ENCODE measurements around the gene ACP7. TPM values are rescaled to one million over a fixed set of nuclear protein-coding genes. Genes with fewer than 3 reads are reported as not detected.

Gene ACP7
- total and polyA plus RNA-seq, 9 of the 15 experiments (the other 6 are each of a cell fraction or from before 2014, with no cell fraction given) = not detected

GRCh38 chr19:39109641-39110040 is 25.5 kb downstream of the ACP7 start:
- no peak for DNase-seq (ENCODE audit: extremely low read depth in 1 of 4, low spot score in 3 of 4)
- ChIA-PET CTCF (ENCODE audit: low intra/inter-chr PET ratio) (interaction anchor here (1.9 to 2.1 kb wide), 2 partner anchors 218 to 302 kb away, joined by 9 to 14 read pairs; partner anchors contain the start of gene PLEKHG2), POLR2A (no interaction called here)
- no TSS peak for BruUV-seq (replicated peaks)
- FAIRE-seq = no peak
- no peak overlapping the region for H3K9ac ChIP-seq (ENCODE audit: insufficient read depth in 1 of 2, low read depth in 2 of 2, low read length in 2 of 2)
- in situ Hi-C loops (cut with MboI) (loop anchor here (10.0 kb wide), 1 partner anchor 145 kb away; no protein-coding TSS in a partner anchor), intact Hi-C loops (cut with micrococcal nuclease) (loop anchor here (5.0 kb wide), 1 partner anchor 147 kb away; no protein-coding TSS in a partner anchor)
- no peaks in the 10 kb centered on the region for H3K9me3 ChIP-seq (replicated peaks; ENCODE audit: control insufficient read depth, insufficient read depth, low read depth, low read length)
- no peak for ATAC-seq
- no peak overlapping the region for H2AFZ ChIP-seq (ENCODE audit: low read depth, low read length)
- H3K4me2 ChIP-seq (ENCODE audit: insufficient read depth, low read length) = no peak overlapping the region
- H3K79me2 ChIP-seq (ENCODE audit: control insufficient read depth, insufficient read depth, low read length) = no peaks in the 10 kb centered on the region
- peaks cover 15 to 47% of the 10 kb centered on the region in 2 experiments; a peak in 4 of 5 replicates for H3K27me3 ChIP-seq (ENCODE audit: control insufficient read depth in 2 of 2, insufficient read depth in 2 of 2, low read length in 2 of 2)
- no peaks in the 10 kb centered on the region for H3K9me1 ChIP-seq (ENCODE audit: control insufficient read depth, insufficient read depth, low read length)
- H3K27ac ChIP-seq (ENCODE audit: extremely low read depth, low read depth, low read length) = no peak overlapping the region
- no peak overlapping the region for H3K4me3 ChIP-seq
- peaks cover 0 to 23% of the 10 kb centered on the region in 2 experiments; a peak in 3 of 5 replicates for H3K4me1 ChIP-seq (replicated peaks in 1 of 2; ENCODE audit: control insufficient read depth in 2 of 2, insufficient read depth in 2 of 2, low read length in 2 of 2)
- no peaks in the 10 kb centered on the region for H3K36me3 ChIP-seq (ENCODE audit: control insufficient read depth, insufficient read depth, low read length)
- no peaks in the 10 kb centered on the region for H4K20me1 ChIP-seq (replicated peaks; ENCODE audit: control insufficient read depth, insufficient read depth, low read length)
- TF ChIP-seq MGA (IDR thresholded peaks at IDR 0.05) (no peak), POLR2AphosphoS5 (IDR thresholded peaks at IDR 0.05; ENCODE audit: control insufficient read depth, insufficient read depth, low read depth, low read length) (no peak), FOXK2 (conservative IDR thresholded peaks at IDR 0.05 in 1 of 2, IDR thresholded peaks at IDR 0.05 in 1 of 2; ENCODE audit: low read depth in 2 of 2) (no peak), ETS1 (conservative IDR thresholded peaks at IDR 0.05; ENCODE audit: control insufficient read depth, low read depth, low read length) (no peak), ZNF76 (CRISPR knock-in tag; IDR thresholded peaks at IDR 0.05; ENCODE audit: borderline replicate concordance) (no peak), ZNF695 (CRISPR knock-in tag; IDR thresholded peaks at IDR 0.05) (no peak), ZBTB26 (CRISPR knock-in tag; IDR thresholded peaks at IDR 0.05) (no peak), SNAPC5 (CRISPR knock-in tag; IDR thresholded peaks at IDR 0.05) (no peak)

Data from K562 (cell line).